GM21619 (cell line): Measurements from ENCODE around the gene FAM53B.
A peak's percentile ranks its signal among the peaks of the same experiment; 100 is the strongest.

Experiments used
- ATAC-seq: cut with Tn5 transposase; IDR thresholded peaks from one replicate; pipeline ENCODE4 v1.9.1; 2021; ENCODE audit not compliant: unreplicated experiment

The FAM53B gene

DNA sequence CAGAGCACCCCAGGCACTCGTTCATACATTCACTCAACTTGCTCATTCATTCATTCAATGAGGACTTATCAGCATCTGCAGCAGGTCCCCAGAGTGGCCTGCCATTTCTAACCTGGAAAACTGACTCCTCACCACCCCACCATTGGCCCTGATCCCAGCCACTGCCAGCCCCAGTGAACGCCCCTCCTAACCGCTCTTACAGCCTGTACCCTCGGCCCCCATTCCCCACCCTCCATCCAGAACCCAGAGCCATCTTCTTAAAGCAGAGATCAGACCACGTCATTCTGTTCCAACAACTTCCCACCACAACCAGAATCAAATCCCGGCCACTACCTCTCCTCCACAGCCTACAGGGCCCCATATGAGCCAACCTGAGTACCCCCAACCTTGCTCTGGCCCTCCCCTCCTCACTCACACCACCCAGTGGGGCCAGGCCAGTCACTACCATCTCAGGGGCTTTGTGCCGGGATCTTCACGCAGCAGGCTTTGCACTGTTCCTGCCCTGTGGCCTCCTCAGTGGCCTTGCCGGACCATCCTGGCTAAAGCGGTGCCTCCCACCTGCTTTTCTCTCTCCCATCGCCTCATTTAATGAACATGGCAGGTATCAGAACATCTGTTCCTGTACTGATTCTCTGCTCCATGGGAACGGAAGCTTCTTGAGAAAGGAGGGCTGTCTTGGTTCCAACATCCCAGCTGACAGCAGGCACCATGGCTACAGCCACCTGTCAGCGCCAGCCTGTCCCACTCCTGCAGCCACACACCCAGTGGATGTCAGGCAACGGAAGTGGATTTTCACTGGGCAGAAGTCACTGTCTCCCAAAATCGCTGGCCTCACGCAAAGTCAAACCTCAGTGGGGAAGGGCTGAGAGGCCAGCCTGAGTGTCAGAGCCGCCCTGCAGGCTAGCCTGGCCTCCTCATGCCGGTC lies 45.4 kb downstream of the FAM53B start:
- no peak for ATAC-seq

DNA sequence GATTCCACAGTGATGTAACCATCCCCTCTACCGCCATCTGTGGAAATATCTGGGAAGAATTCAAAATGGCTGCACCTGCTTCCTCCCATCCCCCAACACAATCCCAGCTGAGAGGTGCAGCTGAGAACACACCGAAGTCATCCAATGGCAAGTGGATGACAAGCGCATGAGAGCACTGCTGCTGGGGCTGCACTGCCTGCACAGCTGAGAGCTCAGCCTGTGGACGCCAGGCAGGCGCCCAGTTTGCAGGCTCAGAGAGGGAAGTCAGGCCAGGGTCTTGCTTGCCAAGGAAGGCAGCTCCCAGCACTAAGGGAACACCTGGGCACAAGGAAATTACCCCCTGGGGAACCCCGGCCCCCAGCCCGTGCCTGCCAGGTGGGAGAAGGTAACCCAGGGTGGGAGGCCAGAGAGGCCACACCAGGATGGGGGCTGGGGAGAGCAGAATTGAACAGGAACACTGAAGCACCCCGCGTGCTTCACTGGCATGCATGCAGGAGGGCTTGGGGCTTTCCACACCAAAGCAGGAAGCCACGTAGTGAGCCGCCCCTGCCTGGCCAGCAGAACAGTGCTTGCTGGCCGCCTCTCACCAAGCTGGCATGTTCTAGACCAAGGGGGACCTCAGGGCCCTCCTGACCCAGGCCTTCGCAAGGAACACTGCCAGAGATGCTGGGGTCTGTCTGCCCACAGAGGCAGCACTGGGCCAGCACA lies 46.2 kb downstream of the FAM53B start:
- ATAC-seq, result no peak

DNA sequence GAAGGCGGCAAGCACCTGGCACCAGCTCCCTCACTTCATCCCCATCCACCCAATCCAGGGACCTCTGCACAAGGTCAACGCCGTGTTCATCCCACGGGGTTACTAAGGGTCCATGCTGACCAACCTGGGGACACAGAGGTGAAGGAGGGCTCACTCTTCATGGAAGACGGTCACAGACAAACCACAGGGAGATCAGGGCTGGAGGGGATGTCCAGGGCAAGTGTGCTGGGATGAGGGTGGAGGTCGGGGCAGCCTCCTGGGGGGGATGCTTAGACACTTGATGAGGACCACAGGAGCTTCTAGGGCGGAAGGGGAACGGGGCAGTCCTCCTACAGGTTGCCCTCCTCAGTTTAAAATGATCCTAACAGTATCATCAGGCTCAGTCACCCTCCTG lies 46.7 kb downstream of the FAM53B start:
- no peak for ATAC-seq

GRCh38 chr10:124696446-124697392 lies 47.5 kb downstream of the FAM53B start:
- ATAC-seq, result peak; percentile 75

GRCh38 chr10:124695259-124695658 lies 48.9 kb downstream of the FAM53B start:
- ATAC-seq, result no peak

DNA sequence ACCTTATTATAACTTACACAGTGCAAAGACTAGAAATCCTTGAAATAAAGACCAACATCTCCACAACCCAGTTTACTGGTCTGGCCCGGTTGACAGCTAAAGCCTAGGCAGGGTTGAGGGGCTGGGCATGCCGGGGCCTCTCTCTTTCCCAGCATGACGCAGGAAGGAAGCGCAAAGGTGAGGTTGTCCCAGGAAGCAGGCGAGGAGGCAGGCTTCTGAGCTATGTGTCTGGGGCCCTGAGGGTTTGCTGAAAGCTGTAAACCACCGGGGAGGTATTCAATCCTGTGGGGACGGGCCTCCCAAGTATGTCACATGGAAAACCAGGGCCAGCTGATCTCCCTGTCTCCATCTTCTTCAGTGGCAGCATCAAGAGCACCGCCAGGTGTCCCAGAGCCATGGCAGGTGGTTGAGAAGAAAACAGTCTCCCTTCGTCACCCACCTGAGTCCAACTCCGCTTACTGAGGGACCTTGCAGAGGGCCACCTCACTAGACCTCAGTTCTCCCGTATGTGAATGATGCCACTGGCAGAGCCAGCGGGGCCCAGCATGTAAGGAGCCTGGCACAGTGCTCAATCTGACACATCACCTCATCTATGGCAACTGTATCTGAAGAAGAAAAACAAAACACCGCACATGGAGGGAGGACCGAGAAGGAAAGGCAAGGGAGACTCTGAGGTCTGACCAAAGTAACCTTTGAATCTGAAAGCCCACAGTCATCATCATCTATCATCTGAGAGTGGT lies 49.5 kb downstream of the FAM53B start:
- ATAC-seq, result no peak

DNA sequence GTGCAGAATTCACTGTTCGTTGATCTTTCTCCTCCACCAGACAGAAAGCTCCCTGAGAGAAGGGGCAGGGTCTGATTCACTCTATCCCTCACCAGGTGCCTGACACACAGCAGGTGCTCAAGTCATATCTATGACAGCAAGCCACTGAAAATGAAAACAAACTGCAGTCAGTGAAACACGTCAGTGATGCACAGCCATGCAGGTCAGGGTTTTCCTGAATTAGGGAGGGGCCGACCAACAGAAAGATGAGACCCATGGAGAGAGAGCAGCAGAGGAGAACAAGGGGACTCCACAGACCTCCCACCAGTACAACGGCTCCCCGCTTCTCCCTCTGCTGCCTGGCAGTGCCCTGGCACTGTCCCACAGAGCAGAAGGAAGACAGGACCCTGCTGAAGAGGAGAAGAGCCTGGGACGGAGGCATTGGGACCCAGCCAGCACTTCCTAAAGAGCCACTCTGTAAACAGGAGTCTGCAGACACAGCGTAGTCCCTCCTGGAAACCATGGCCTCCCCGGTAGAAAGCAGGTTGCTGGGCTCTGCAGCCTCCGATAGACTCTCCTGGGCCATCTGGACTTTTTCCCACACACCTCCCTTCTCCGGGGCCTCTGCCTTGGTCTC lies 50.3 kb downstream of the FAM53B start:
- peak; percentile 29 for ATAC-seq

DNA sequence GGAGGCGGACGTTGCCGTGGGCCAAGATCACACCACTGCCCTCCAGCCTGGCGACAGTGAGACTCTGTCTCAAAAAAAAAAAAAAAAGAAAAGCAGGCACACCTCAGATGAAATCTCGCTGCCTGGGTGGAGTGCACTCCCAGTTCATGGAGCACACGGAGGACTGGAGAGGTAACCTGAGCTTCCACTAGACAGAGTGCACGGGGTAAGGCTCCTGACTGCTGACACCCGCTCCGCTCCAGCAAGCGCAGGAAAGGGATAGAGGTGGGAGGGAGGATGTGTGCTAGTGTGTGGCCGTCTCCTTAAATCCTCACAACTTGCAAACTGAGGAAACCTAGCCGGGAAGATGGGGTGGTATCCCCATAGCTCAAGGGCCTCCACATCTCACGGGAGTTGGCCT lies 50.8 kb downstream of the FAM53B start:
- no peak for ATAC-seq

- no peak for ATAC-seq
Measured at GRCh38 chr10:124692100-124692446, 52.1 kb downstream of the FAM53B start.

DNA sequence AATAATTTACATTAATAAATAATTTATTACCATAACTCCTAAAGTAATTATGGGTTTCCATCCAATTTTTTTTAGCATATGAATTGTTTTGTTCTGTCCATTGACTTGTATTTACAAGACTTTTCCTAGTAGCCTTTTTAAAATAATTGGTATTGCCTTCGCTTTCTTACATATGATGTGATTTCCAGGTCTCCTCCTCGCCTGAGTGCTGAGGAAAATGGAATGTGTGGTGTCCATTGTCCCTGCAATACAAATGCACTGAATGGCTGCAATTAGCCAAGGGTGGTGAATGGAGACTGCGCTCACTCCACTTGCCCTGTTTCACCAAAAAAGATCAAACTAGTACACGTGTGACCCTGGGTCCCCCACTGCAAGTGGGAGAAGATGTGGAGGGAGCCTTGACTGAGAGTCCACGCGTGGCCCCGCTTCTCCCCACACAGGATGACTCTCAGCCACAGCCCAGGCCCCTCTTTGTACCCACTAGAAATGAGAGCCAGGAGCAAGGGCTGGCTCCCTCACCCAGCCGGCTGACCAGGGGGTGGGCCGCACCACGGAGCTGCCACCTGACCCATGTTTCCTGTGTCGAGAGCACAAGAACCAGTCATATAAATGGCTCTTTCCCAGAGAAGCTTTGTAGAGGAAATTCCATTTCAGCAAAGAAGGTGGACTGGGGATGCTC lies 52.6 kb downstream of the FAM53B start:
- no peak for ATAC-seq

- no peak for ATAC-seq
Measured at GRCh38 chr10:124691002-124691401, 53.2 kb downstream of the FAM53B start.

- no peak for ATAC-seq
Measured at GRCh38 chr10:124689911-124690498, 54.2 kb downstream of the FAM53B start.

DNA sequence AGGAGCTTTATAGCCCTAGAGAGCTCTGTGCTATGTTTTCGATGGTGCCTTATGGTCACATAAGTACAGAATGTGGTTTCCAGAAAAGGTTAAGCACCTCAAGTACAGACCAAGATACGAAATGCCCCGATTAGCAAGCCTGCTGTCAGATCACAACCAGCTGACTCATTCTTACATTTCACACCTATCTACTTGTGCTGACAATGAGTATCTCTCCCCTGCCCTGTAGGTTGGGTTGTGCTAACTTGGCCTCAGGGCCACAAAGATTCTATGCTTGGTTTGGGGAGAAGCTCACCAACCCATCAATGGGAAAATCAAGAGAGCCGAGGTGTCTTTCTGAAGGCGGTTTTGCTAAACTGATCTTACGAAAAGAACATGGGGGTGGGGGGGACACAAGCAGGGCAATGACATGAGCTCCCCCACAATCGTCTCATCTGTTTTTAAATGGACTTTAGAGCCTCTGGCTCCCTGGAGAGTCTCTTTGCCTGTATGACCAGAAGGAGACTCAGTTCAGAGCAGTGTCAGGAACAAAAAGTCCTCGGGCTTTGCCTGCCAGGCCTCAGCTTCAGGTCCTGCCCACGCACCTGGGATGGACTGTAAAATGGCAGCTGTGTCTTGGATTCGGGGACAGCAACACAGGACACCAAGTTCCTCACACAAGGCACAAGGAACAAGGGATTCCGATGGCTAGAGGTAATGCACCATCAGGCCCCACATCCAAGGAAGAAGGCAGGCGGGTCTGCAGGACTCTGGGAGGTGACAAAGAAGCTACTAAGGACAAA lies 55.1 kb downstream of the FAM53B start:
- ATAC-seq, result peak; percentile 93

DNA sequence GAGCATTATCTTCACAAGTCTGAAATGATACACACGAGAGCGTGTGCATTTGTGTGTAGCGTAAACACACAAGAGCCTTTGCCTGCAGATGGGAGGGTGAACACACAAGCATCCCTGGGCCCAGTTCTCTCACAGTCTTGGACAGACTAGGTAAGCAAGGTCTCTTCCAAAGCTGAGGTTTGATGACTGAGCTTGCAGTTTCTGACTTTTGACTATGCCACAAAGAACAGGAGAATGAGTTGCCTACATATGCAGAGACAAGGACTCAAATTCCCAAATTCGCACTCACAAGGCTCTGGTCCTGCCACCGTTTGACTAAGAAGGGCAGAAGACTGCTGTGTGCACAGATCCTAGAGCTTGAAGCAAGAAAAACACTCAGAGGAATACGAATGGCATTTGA lies 55.8 kb downstream of the FAM53B start:
- peak; percentile 3 for ATAC-seq

DNA sequence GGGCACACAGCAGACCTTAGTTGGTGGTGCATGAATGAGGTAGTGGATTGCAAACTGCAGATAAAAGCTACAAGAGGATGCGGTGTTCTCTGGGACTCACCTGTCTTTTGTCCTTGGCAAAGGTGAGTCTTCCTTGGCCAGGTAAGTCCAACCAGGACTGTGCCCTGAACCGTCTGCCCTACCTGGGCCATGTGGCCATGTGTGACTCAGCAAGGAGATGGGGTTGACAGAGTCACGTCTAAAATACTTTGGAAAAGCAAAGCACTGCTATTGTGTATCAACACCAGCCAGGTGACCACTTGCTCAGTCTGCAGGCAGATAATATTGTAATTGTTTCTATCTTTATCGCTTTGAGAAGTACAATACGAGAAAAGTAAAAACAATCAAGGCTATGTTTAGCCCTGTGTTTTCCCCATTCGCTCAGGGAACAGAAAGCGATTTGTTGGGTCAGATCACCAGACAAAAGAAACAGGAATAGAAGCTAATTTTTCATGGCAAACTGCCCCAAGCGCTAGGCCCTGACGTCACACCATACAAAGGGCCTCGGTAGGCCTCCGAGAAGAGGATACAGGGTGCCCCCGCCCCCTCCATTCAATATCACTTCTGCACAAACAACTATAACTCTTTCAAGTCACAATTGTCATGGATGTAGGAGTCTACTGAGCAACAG lies 57.3 kb downstream of the FAM53B start:
- ATAC-seq, result no peak

- ATAC-seq, result no peak
Measured at GRCh38 chr10:124685261-124685660, 58.9 kb downstream of the FAM53B start.

DNA sequence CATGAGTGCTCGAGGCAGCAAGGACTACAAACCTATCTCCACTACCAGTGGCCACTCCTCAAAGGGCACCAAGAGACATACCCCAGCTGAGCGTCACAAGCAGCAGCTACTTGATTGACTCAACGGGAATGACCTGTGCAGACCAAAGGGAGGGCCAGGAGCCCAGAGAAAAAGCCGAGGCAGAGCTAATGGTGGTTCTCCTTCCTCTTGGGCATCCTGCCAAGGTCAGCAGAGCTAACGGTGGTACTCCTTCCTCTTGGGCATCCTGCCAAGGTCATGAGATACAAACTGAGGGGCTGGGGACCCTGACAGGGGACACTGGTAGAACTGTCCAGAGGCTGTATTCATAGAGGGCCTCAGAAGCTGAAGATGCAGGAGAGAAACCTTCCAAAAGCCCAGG lies 60.4 kb downstream of the FAM53B start:
- no peak for ATAC-seq
